Measurements from ENCODE around the gene CDKN2AIP. TPM values are rescaled to one million over a fixed set of nuclear protein-coding genes. Genes with fewer than 3 reads are reported as not detected.

CDKN2AIP gene
- total RNA-seq, 1 experiment from 2014 or later, result 24.0 TPM

DNA sequence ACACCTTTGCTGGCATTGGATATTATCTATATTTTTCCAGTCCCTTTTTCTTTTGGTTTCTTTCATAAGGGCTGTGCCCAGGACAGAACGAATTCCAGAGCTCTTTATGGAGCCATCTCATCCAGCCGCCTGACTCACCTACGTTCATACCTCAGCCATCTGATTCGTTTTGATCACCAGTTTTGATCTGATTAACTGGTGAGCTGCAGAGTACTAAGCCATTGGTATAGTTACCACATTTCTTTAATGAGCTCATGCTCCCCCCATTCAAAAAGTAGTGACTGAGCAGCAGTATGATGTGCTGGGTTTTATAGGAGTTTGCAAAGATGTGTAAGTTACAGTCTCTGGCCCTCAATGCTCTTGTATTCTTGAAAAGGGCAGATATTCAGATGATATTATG lies 43.0 kb upstream of the CDKN2AIP start:
- Histone ChIP-seq H3K4me2 (ENCODE audit: insufficient read depth, insufficient read length, low read length) (no peak overlapping the region), H3K4me1 (ENCODE audit: insufficient read depth, low read length) (no peaks in the 10 kb centered on the region), H3K9ac (ENCODE audit: extremely low read depth, insufficient read length, low read length) (no peak overlapping the region), H2BK20ac (ENCODE audit: low read depth, low read length, poor library complexity, severe bottlenecking) (no peak overlapping the region), H4K20me1 (ENCODE audit: control insufficient read depth, insufficient read depth, insufficient read length) (no peaks in the 10 kb centered on the region), H2BK5ac (ENCODE audit: insufficient read length, low read length) (no peak overlapping the region), H3T11ph (ENCODE audit: low read length) (no peak overlapping the region), H4K5ac (ENCODE audit: insufficient read length, low read depth, low read length) (no peak overlapping the region), H3K9me3 (ENCODE audit: control insufficient read depth, low read depth, low read length) (no peaks in the 10 kb centered on the region), H3K23me2 (ENCODE audit: insufficient read length, low read depth, low read length, poor library complexity, severe bottlenecking) (peaks cover 4% of the 10 kb centered on the region), H3K18ac (ENCODE audit: insufficient read length, low read depth, low read length) (no peak overlapping the region), H3K14ac (ENCODE audit: insufficient read depth, low read length) (no peak overlapping the region), H4K8ac (replicated peaks; ENCODE audit: insufficient read length, low read depth, low read length) (no peak overlapping the region), H3K23ac (ENCODE audit: insufficient read length, low read depth, low read length) (no peak overlapping the region), H2BK15ac (ENCODE audit: low read depth, low read length) (no peak overlapping the region), H3K27me3 (ENCODE audit: insufficient read depth, low read length) (no peaks in the 10 kb centered on the region; the same call in 1 of the 2 replicates), H2BK12ac (ENCODE audit: insufficient read length, low read depth, low read length) (no peak overlapping the region), H2AK5ac (ENCODE audit: insufficient read length, low read length) (no peak overlapping the region), H2BK120ac (ENCODE audit: low read depth, low read length, poor library complexity, severe bottlenecking) (no peak overlapping the region), H3K4ac (ENCODE audit: low read depth, low read length) (no peak overlapping the region), H4K91ac (ENCODE audit: insufficient read length, low read depth, low read length) (no peak overlapping the region), H3K56ac (ENCODE audit: insufficient read length, low read depth, low read length) (no peak overlapping the region), H3K27ac (ENCODE audit: insufficient read length, low read depth, low read length) (no peak overlapping the region), H3K79me2 (ENCODE audit: insufficient read depth, low read length) (no peaks in the 10 kb centered on the region), H2AFZ (ENCODE audit: low read length) (no peak overlapping the region), H3K79me1 (ENCODE audit: insufficient read depth, low read depth, low read length, poor library complexity, severe bottlenecking) (no peaks in the 10 kb centered on the region)
- Mint-ChIP-seq H3K4me1 (peaks cover 6 to 12% of the 10 kb centered on the region in 2 experiments), H3K9me3 (no peaks in the 10 kb centered on the region), H3K4me3 (no peak overlapping the region), H3K27ac (no peak overlapping the region), H3K27me3 (ENCODE audit: low read depth) (peaks cover 39% of the 10 kb centered on the region), H3K36me3 (ENCODE audit: insufficient read depth in 1 of 3, low read depth in 3 of 3) (no peaks in the 10 kb centered on the region)
- TF ChIP-seq, protein P1, sequence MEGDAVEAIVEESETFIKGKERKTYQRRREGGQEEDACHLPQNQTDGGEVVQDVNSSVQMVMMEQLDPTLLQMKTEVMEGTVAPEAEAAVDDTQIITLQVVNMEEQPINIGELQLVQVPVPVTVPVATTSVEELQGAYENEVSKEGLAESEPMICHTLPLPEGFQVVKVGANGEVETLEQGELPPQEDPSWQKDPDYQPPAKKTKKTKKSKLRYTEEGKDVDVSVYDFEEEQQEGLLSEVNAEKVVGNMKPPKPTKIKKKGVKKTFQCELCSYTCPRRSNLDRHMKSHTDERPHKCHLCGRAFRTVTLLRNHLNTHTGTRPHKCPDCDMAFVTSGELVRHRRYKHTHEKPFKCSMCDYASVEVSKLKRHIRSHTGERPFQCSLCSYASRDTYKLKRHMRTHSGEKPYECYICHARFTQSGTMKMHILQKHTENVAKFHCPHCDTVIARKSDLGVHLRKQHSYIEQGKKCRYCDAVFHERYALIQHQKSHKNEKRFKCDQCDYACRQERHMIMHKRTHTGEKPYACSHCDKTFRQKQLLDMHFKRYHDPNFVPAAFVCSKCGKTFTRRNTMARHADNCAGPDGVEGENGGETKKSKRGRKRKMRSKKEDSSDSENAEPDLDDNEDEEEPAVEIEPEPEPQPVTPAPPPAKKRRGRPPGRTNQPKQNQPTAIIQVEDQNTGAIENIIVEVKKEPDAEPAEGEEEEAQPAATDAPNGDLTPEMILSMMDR (conservative IDR thresholded peaks at IDR 0.05), result no peak
- DNase-seq, result no peak
- WGBS (ENCODE audit: extremely low coverage, insufficient read length, low lambda C conversion rate), result no CpG with 5 or more reads among the region's 4 CpGs

Measured in H9 (cell line).